Astrocyte (in vitro differentiated cells and primary cell): Measurements from ENCODE around the gene NEB. TPM values are rescaled to one million over a fixed set of nuclear protein-coding genes. Genes with fewer than 3 reads are reported as not detected.

Experiments used
- DNase-seq: peaks from one replicate; pipeline ENCODE4 v3.0.0-alpha.2; 2010; ENCODE audit warnings: low read depth
- FAIRE-seq: peaks from 2 replicates; lab custom pipeline; 2011; peaks lifted over from hg19 to GRCh38; lab: Jason Lieb, UNC
- H2AFZ ChIP-seq: 2 replicates; pipeline ENCODE4 v1.6.0; 2012; ENCODE audit warnings: low read depth, low read length, inconsistent platforms
- H3K27ac ChIP-seq: 2 replicates; pipeline ENCODE4 v1.5.1; 2011; ENCODE audit warnings: low read depth, low read length, inconsistent platforms
- H3K27me3 ChIP-seq: 2 replicates; pipeline ENCODE4 v1.6.0; 2011; ENCODE audit warnings: low read length, inconsistent platforms; ENCODE audit not compliant: insufficient read depth
- H3K36me3 ChIP-seq: 2 replicates; pipeline ENCODE4 v1.5.1; 2011; ENCODE audit warnings: low read length, inconsistent platforms; ENCODE audit not compliant: insufficient read depth
- H3K4me1 ChIP-seq: 2 replicates; pipeline ENCODE4 v1.5.1; 2011; ENCODE audit warnings: low read length, inconsistent platforms; ENCODE audit not compliant: insufficient read depth
- H3K4me2 ChIP-seq: 2 replicates; pipeline ENCODE4 v1.6.0; 2012; ENCODE audit warnings: low read length, inconsistent platforms
- H3K4me3 ChIP-seq: 2 replicates; pipeline ENCODE4 v1.5.1; 2011; ENCODE audit warnings: low read depth, mild to moderate bottlenecking, low read length, inconsistent platforms; ENCODE audit not compliant: insufficient read depth
- H3K79me2 ChIP-seq: 2 replicates; pipeline ENCODE4 v1.6.0; 2012; ENCODE audit warnings: mild to moderate bottlenecking, low read length, inconsistent platforms; ENCODE audit not compliant: insufficient read depth
- H3K9ac ChIP-seq: 2 replicates; pipeline ENCODE4 v1.6.0; 2012; ENCODE audit warnings: mild to moderate bottlenecking, low read length, inconsistent platforms
- H3K9me3 ChIP-seq: 2 replicates; pipeline ENCODE4 v1.5.1; 2012; ENCODE audit warnings: low read depth, mild to moderate bottlenecking, low read length, inconsistent platforms; ENCODE audit not compliant: insufficient read depth
- H4K20me1 ChIP-seq: 2 replicates; pipeline ENCODE4 v1.6.0; 2012; ENCODE audit warnings: low read length, inconsistent platforms; ENCODE audit not compliant: insufficient read depth
- H3K27ac Mint-ChIP-seq: one replicate; pipeline ENCODE4 v1.8.0; 2021; ENCODE audit warnings: mild to moderate bottlenecking, mixed read lengths; ENCODE audit not compliant: unreplicated experiment
- H3K27me3 Mint-ChIP-seq: one replicate; pipeline ENCODE4 v1.8.0; 2021; ENCODE audit warnings: low read depth, mixed read lengths; ENCODE audit not compliant: unreplicated experiment
- H3K36me3 Mint-ChIP-seq: one replicate; pipeline ENCODE4 v1.8.0; 2021; ENCODE audit warnings: low read depth, mixed read lengths; ENCODE audit not compliant: unreplicated experiment
- H3K4me1 Mint-ChIP-seq: one replicate; pipeline ENCODE4 v1.8.0; 2021; ENCODE audit warnings: low read depth, mixed read lengths; ENCODE audit not compliant: unreplicated experiment
- H3K4me3 Mint-ChIP-seq: one replicate; pipeline ENCODE4 v1.8.0; 2021; ENCODE audit warnings: mild to moderate bottlenecking, moderate library complexity, mixed read lengths; ENCODE audit not compliant: unreplicated experiment
- H3K9me3 Mint-ChIP-seq: one replicate; pipeline ENCODE4 v1.8.0; 2021; ENCODE audit warnings: mild to moderate bottlenecking, mixed read lengths; ENCODE audit not compliant: unreplicated experiment
- EZH2 ChIP-seq: IDR thresholded peaks from 2 replicates; pipeline ENCODE4 v1.6.1; 2012; ENCODE audit warnings: mild to moderate bottlenecking, low read length, inconsistent platforms; ENCODE audit not compliant: insufficient read depth
- total RNA-seq: library from RNA; stranded (reverse); gene quantifications from 2 replicates; pipeline ENCODE4 v1.2.1, GENCODE V29; 2021
- TF ChIP-seq, protein P1 (sequence below): IDR thresholded peaks from 2 replicates; pipeline ENCODE4 v1.5.1; 2011; ENCODE audit warnings: low read depth, mild to moderate bottlenecking, inconsistent platforms, low read length, moderate library complexity; ENCODE audit not compliant: insufficient read depth

Gene NEB
- total RNA-seq, 1 donor from 2014 or later = 0.82 TPM

DNA sequence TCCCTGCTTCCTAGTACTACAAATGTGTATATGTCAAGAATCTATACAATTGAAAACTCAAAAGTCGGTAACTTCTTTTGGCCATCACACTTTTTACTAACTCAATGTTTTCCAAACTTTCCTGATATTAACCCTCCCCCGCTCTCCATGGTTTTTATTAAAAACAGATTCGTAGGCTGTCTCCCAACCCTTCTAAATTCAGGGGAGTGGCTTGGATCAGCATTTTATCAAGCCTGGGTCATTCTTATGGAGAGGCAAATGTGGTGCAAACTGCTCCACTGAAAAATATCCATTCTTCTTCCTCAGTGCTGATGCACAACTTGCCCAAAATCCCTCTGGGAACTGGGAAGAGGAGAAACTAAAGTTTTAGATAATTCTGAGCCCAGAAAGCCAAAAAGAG lies 190.4 kb downstream of the NEB start:
- peaks cover 2% of the 10 kb centered on the region for H3K27me3 Mint-ChIP-seq
- FAIRE-seq (no peak), DNase-seq (no peak)
- peaks cover 5% of the 10 kb centered on the region for H3K36me3 Mint-ChIP-seq
- Histone ChIP-seq H3K9ac (no peak overlapping the region), H4K20me1 (no peaks in the 10 kb centered on the region), H3K36me3 (no peaks in the 10 kb centered on the region), H2AFZ (no peak overlapping the region), H3K4me1 (no peaks in the 10 kb centered on the region), H3K27ac (no peak overlapping the region), H3K4me2 (no peak overlapping the region), H3K9me3 (no peaks in the 10 kb centered on the region), H3K4me3 (no peak overlapping the region), H3K79me2 (no peaks in the 10 kb centered on the region), H3K27me3 (no peaks in the 10 kb centered on the region)
- H3K27ac Mint-ChIP-seq = no peak overlapping the region
- TF ChIP-seq EZH2 = no peak
- TF ChIP-seq, protein P1, sequence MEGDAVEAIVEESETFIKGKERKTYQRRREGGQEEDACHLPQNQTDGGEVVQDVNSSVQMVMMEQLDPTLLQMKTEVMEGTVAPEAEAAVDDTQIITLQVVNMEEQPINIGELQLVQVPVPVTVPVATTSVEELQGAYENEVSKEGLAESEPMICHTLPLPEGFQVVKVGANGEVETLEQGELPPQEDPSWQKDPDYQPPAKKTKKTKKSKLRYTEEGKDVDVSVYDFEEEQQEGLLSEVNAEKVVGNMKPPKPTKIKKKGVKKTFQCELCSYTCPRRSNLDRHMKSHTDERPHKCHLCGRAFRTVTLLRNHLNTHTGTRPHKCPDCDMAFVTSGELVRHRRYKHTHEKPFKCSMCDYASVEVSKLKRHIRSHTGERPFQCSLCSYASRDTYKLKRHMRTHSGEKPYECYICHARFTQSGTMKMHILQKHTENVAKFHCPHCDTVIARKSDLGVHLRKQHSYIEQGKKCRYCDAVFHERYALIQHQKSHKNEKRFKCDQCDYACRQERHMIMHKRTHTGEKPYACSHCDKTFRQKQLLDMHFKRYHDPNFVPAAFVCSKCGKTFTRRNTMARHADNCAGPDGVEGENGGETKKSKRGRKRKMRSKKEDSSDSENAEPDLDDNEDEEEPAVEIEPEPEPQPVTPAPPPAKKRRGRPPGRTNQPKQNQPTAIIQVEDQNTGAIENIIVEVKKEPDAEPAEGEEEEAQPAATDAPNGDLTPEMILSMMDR = no peak
- H3K4me1 Mint-ChIP-seq = peaks cover 3% of the 10 kb centered on the region
- no peak overlapping the region for H3K4me3 Mint-ChIP-seq
- H3K9me3 Mint-ChIP-seq = no peaks in the 10 kb centered on the region

DNA sequence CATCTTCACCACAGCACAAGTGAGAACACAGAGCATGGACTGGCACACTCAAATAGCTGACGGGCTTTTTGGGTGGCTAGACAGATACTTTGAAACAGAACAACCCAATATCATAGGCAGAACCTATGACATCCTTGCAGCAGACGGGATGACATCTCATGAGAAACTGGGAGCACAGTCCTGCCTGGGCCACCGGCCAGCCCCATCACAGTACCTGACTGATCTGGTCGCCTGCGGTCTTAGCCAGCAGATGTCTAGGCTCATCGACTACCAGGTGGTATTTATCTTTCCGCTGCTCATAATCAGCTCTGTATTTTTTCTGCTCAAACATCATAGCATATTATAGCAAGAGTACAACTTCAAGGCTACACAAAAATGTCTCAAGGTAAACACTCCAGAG lies 200.3 kb downstream of the NEB start:
- H4K20me1 ChIP-seq = no peaks in the 10 kb centered on the region
- no peaks in the 10 kb centered on the region for H3K9me3 Mint-ChIP-seq
- no peak overlapping the region for H2AFZ ChIP-seq
- no peak overlapping the region for H3K4me3 ChIP-seq
- H3K4me1 ChIP-seq = no peaks in the 10 kb centered on the region
- no peak overlapping the region for H3K4me2 ChIP-seq
- no peak overlapping the region for H3K27ac Mint-ChIP-seq
- DNase-seq (no peak), FAIRE-seq (no peak)
- no peak overlapping the region for H3K27ac ChIP-seq
- H3K36me3 Mint-ChIP-seq = peaks cover 2% of the 10 kb centered on the region
- no peaks in the 10 kb centered on the region for H3K79me2 ChIP-seq
- H3K9me3 ChIP-seq = no peaks in the 10 kb centered on the region
- no peaks in the 10 kb centered on the region for H3K36me3 ChIP-seq
- no peak overlapping the region for H3K4me3 Mint-ChIP-seq
- peaks cover 2% of the 10 kb centered on the region for H3K27me3 Mint-ChIP-seq
- TF ChIP-seq, protein P1 = no peak
- TF ChIP-seq EZH2 = no peak
- H3K4me1 Mint-ChIP-seq = no peaks in the 10 kb centered on the region
- no peaks in the 10 kb centered on the region for H3K27me3 ChIP-seq
- H3K9ac ChIP-seq = no peak overlapping the region

DNA sequence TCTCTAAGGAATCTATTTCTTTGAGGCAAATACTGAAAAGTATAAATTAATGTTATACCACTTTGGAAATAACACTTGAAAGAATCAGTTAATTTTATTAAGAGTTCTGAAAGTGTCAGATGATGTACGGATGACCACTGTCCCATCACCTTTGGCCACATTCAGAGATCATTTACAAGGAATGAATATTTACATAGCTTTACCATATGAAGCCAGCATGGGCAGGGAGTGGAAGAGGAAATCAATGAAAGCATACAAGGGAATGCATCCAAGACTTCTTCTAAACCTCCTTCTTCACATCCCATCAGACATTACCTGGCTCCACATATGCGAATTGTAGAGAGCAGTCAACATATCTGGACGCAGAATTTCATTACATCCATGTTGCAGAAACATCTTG lies 201.1 kb downstream of the NEB start:
- Mint-ChIP-seq H3K4me3 (no peak overlapping the region), H3K27ac (no peak overlapping the region), H3K27me3 (peaks cover 2% of the 10 kb centered on the region), H3K4me1 (no peaks in the 10 kb centered on the region), H3K36me3 (peaks cover 2% of the 10 kb centered on the region), H3K9me3 (no peaks in the 10 kb centered on the region)
- no peak for FAIRE-seq
- no peak for DNase-seq
- no peaks in the 10 kb centered on the region for H3K79me2 ChIP-seq
- H3K36me3 ChIP-seq = no peaks in the 10 kb centered on the region
- no peaks in the 10 kb centered on the region for H3K27me3 ChIP-seq
- H3K9ac ChIP-seq = no peak overlapping the region
- no peaks in the 10 kb centered on the region for H4K20me1 ChIP-seq
- no peak overlapping the region for H3K4me2 ChIP-seq
- H2AFZ ChIP-seq = no peak overlapping the region
- no peak overlapping the region for H3K27ac ChIP-seq
- no peak overlapping the region for H3K4me3 ChIP-seq
- no peaks in the 10 kb centered on the region for H3K4me1 ChIP-seq
- H3K9me3 ChIP-seq = no peaks in the 10 kb centered on the region
- TF ChIP-seq, protein P1 = no peak
- TF ChIP-seq EZH2 = no peak
